ENCODE measurements around the gene ACVR2B. TPM values are rescaled to one million over a fixed set of nuclear protein-coding genes. Genes with fewer than 3 reads are reported as not detected.

The ACVR2B gene
- total RNA-seq, 1 donor from 2014 or later, result 8.2 TPM

- TF ChIP-seq CTCF (IDR thresholded peaks at IDR 0.05), result no peak
- no peak for DNase-seq
- peaks cover 22% of the 10 kb centered on the region for H3K4me1 ChIP-seq
- no peak overlapping the region for H3K27ac ChIP-seq
- H3K4me3 ChIP-seq, result no peak overlapping the region
- peaks cover 4% of the 10 kb centered on the region for H3K9me3 ChIP-seq
- H3K27me3 ChIP-seq (ENCODE audit: low read depth), result no peaks in the 10 kb centered on the region
- no peaks in the 10 kb centered on the region for H3K36me3 ChIP-seq
- ATAC-seq, result no peak
- intact Hi-C loops (cut with DNase I), result no loop called here
Observed at GRCh38 chr3:38469852-38470251, 16.2 kb downstream of the ACVR2B start.

DNA sequence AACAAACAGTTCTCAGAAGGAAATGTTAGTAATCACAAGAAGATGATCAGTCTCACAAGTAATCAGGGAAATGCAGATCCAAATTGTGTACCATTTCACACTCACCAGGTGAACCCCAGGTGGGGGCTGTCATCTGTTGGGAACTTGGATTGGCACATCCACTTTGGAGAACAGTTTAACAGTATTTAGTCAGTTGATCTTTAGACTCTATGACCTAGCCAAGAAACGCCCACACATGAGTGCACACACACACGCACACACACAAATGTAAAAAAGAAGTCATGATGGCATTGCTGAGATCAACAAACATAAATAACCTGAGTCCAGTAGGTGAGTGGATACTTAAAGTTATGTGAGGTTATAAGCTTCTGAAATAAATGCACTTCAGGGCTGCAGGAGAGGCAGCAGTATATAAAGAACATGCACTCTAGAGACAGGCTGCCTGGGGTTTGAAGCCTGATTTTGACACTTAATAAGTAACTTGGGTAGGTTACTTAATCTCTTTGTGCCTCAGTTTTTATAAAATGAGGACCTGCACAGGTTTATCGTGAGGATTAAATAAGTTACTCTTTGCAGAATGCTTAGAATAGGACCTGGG lies 17.7 kb downstream of the ACVR2B start:
- no peaks in the 10 kb centered on the region for H3K36me3 ChIP-seq
- H3K4me1 ChIP-seq, result peaks cover 22% of the 10 kb centered on the region
- H3K9me3 ChIP-seq, result peaks cover 4% of the 10 kb centered on the region
- TF ChIP-seq CTCF (IDR thresholded peaks at IDR 0.05), result no peak
- H3K27me3 ChIP-seq (ENCODE audit: low read depth), result no peaks in the 10 kb centered on the region
- no peak for DNase-seq
- intact Hi-C loops (cut with DNase I), result no loop called here
- H3K27ac ChIP-seq, result no peak overlapping the region
- no peak overlapping the region for H3K4me3 ChIP-seq
- peak; percentile 26 to 35 for ATAC-seq

GRCh38 chr3:38472342-38472741 lies 18.7 kb downstream of the ACVR2B start:
- no peak for TF ChIP-seq CTCF (IDR thresholded peaks at IDR 0.05)
- Histone ChIP-seq H3K4me3 (no peak overlapping the region), H3K27me3 (ENCODE audit: low read depth) (no peaks in the 10 kb centered on the region), H3K36me3 (no peaks in the 10 kb centered on the region), H3K27ac (no peak overlapping the region), H3K9me3 (peaks cover 4% of the 10 kb centered on the region), H3K4me1 (peaks cover 22% of the 10 kb centered on the region)
- intact Hi-C loops (cut with DNase I), result no loop called here
- ATAC-seq, result peak; percentile 43 to 51
- DNase-seq, result no peak

DNA sequence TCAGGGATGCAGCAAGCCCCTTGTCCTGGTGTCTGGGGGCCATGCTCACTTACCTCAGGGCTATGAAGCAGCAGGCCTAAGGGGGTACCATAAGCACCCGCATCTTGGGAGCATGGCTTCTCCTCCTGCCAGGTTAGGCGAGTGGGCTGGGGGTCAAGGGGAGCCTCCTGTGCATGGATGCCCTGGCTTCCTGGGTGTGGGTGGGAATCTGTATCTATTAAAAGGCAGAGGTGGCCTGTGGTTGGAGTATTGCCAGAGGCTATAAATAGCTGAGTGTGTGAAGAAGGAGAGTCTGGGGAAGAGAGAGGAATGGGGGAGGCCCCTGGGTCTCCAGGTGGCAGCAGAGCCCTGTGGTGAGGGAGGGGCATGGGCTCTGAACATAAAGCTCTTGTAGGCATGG lies 19.5 kb downstream of the ACVR2B start:
- no peak overlapping the region for H3K4me3 ChIP-seq
- DNase-seq (no peak), ATAC-seq (no peak)
- peaks cover 4% of the 10 kb centered on the region for H3K9me3 ChIP-seq
- no peak for TF ChIP-seq CTCF (IDR thresholded peaks at IDR 0.05)
- no peaks in the 10 kb centered on the region for H3K27me3 ChIP-seq (ENCODE audit: low read depth)
- peaks cover 22% of the 10 kb centered on the region for H3K4me1 ChIP-seq
- no peak overlapping the region for H3K27ac ChIP-seq
- H3K36me3 ChIP-seq, result peaks cover 5% of the 10 kb centered on the region
- intact Hi-C loops (cut with DNase I), result no loop called here

DNA sequence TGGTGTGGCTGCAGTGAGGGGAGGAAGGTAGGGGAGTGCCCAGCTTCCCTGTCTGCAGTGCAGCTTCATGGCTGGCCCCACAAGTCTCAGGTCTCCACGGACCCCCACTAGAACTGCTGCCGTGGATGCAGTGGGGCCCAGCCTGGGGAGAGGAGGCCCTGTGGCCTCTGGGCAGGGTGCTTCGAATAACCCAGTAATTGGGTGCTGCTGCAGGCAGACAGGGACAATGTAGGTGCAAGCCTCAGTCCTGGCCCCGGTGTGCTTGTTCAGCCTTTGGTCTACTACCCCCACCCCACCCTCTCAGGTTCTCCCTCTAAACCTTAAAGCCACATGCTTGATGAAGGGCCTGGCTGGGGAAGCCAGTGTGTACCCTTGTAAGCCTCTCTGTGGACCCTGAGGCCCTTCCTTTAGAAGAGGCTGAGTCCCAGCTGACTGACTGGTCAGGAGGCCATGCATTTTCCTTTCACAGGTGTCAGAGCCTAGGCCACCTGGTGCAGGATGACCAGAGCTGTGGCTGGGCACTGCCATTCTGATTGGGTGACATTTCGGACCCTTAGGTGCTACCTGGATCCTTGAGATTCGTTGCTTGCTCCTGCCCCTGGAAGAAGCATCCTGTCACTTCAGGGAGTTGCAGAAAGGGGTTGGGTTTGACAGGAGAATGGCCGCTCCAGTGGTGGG lies 21.4 kb downstream of the ACVR2B start:
- intact Hi-C loops (cut with DNase I), result no loop called here

More for the DNA sequence above, 21.4 kb downstream of the ACVR2B start:
- no peak for ATAC-seq
- Histone ChIP-seq H3K4me3 (no peak overlapping the region), H3K36me3 (peaks cover 15% of the 10 kb centered on the region), H3K4me1 (peaks cover 22% of the 10 kb centered on the region), H3K27me3 (ENCODE audit: low read depth) (no peaks in the 10 kb centered on the region), H3K9me3 (no peaks in the 10 kb centered on the region), H3K27ac (no peak overlapping the region)
- DNase-seq, result no peak
- no peak for TF ChIP-seq CTCF (IDR thresholded peaks at IDR 0.05)
